K562 (cell line): ENCODE results near the gene PKD1L1. TPM values are rescaled to one million over a fixed set of nuclear protein-coding genes. Genes with fewer than 3 reads are reported as not detected.

Experiments used
- ATAC-seq: fragments of 200-7000 bp; cut with Tn5 transposase; 3 replicates; pipeline ENCODE4 v1.9.1; 2020; ENCODE audit warnings: moderate library complexity
- BruUV-seq: library from RNA; stranded (reverse); fragments of 400-500 nt; replicated peaks from 2 replicates; lab custom pipeline; 2021; lab: Mats Ljungman, UMichigan
- CTCF ChIA-PET: fragments of 300-600 bp; formaldehyde crosslinking; extraction: SDS; loops from one replicate; lab custom pipeline; 2021; ENCODE audit warnings: low intra/inter-chr PET ratio; lab: Yijun Ruan, JAX
- POLR2A ChIA-PET: fragments of 300-600, 350-650 bp; sonication (Branson Sonifier 250); formaldehyde crosslinking; extraction: SDS; loops from one replicate; lab custom pipeline; 2021; ENCODE audit warnings: antibody characterized with exemption, inconsistent platforms; lab: Yijun Ruan, JAX
- DNase-seq, 4 experiments: peaks; one replicate each; pipeline versions ENCODE4 v3.0.0 to v3.0.0-alpha.2; 2011 to 2018; ENCODE audit warnings: low spot score in 3 of 4, mixed read lengths in 3 of 4; ENCODE audit errors: extremely low read depth in 1 of 4
- FAIRE-seq: peaks from 2 replicates; lab custom pipeline; 2011; peaks lifted over from hg19 to GRCh38; lab: Jason Lieb, UNC
- H2AFZ ChIP-seq: 2 replicates; pipeline ENCODE4 v1.6.0; 2011; ENCODE audit warnings: low read depth, low read length, control low read depth, inconsistent platforms
- H3K27ac ChIP-seq: fragments of 200-600 bp; 3 replicates; pipeline ENCODE4 v1.8.0; 2011; ENCODE audit warnings: low read depth, mild to moderate bottlenecking, control low read depth, inconsistent platforms, low read length, moderate library complexity, mixed read lengths; ENCODE audit errors: extremely low read depth
- H3K27me3 ChIP-seq, 2 experiments: fragments of 300-600 bp in 1 of 2; 2 replicates in 1 of 2; 3 replicates in 1 of 2; pipeline versions ENCODE4 v1.6.0 to v1.8.0; 2011; ENCODE audit warnings: inconsistent platforms in 2 of 2, low read length in 2 of 2, mild to moderate bottlenecking in 1 of 2, mixed read lengths in 1 of 2, moderate library complexity in 1 of 2; ENCODE audit not compliant: control insufficient read depth in 2 of 2, insufficient read depth in 2 of 2
- H3K36me3 ChIP-seq: fragments of 300-600 bp; 3 replicates; pipeline ENCODE4 v1.8.0; 2011; ENCODE audit warnings: mild to moderate bottlenecking, low read length, inconsistent platforms; ENCODE audit not compliant: control insufficient read depth, insufficient read depth
- H3K4me1 ChIP-seq, 2 experiments: fragments of 200-600 bp in 1 of 2; replicated peaks in 1 of 2; 2 replicates in 1 of 2; 3 replicates in 1 of 2; pipeline versions ENCODE4 v1.5.1 to v1.8.0; 2011; ENCODE audit warnings: inconsistent platforms in 2 of 2, low read length in 2 of 2, mild to moderate bottlenecking in 1 of 2, mixed read lengths in 1 of 2, moderate library complexity in 1 of 2; ENCODE audit not compliant: control insufficient read depth in 2 of 2, insufficient read depth in 2 of 2
- H3K4me2 ChIP-seq: 2 replicates; pipeline ENCODE4 v1.6.1; 2011; ENCODE audit warnings: low read length, control low read depth, inconsistent platforms, mixed read lengths; ENCODE audit not compliant: insufficient read depth
- H3K4me3 ChIP-seq: fragments of 200-600 bp; sonication (generic), shearing (Covaris generic); 2 replicates; pipeline ENCODE4 v1.5.1; 2016; ENCODE audit warnings: control low read depth, inconsistent platforms
- H3K79me2 ChIP-seq: fragments of 200-600 bp; 3 replicates; pipeline ENCODE4 v1.8.0; 2011; ENCODE audit warnings: low read length, inconsistent platforms; ENCODE audit not compliant: control insufficient read depth, insufficient read depth
- H3K9ac ChIP-seq, 2 experiments: 2 replicates each; pipeline versions ENCODE4 v1.6.0 to v1.6.1; 2011; ENCODE audit warnings: low read depth in 2 of 2, low read length in 2 of 2, control low read depth in 1 of 2, inconsistent platforms in 1 of 2, mild to moderate bottlenecking in 1 of 2, mixed read lengths in 1 of 2; ENCODE audit not compliant: insufficient read depth in 1 of 2
- H3K9me1 ChIP-seq: one replicate; pipeline ENCODE4 v1.6.0; 2011; ENCODE audit warnings: inconsistent platforms, mild to moderate bottlenecking, low read length, moderate library complexity; ENCODE audit not compliant: control insufficient read depth, insufficient read depth
- H3K9me3 ChIP-seq: replicated peaks from 2 replicates; pipeline ENCODE4 v1.5.1; 2011; ENCODE audit warnings: low read depth, low read length, inconsistent platforms; ENCODE audit not compliant: control insufficient read depth, insufficient read depth
- H4K20me1 ChIP-seq: replicated peaks from 2 replicates; pipeline ENCODE4 v1.6.1; 2011; ENCODE audit warnings: low read length, inconsistent platforms, mixed read lengths; ENCODE audit not compliant: control insufficient read depth, insufficient read depth
- CLOCK ChIP-seq: fragments of 250-450 bp; sonication (Bioruptor Pico); IDR thresholded peaks from 2 replicates; pipeline ENCODE4 v1.4.0; 2020; ENCODE audit warnings: mild to moderate bottlenecking, moderate library complexity, borderline replicate concordance
- CXXC5 ChIP-seq: fragments of 250-450 bp; sonication (Bioruptor Pico); IDR thresholded peaks from 2 replicates; pipeline ENCODE4 v1.8.0; 2022; ENCODE audit warnings: inconsistent platforms, mild to moderate bottlenecking, moderate library complexity
- HMGN3 ChIP-seq: IDR thresholded peaks from 2 replicates; pipeline ENCODE4 v1.6.1; 2011; ENCODE audit warnings: borderline replicate concordance, low read depth, mild to moderate bottlenecking, mixed read lengths, low read length; ENCODE audit not compliant: insufficient read length; ENCODE audit errors: extremely low read depth
- RFX5 ChIP-seq: IDR thresholded peaks from 2 replicates; pipeline ENCODE4 v1.6.1; 2011; ENCODE audit warnings: low read depth, mild to moderate bottlenecking, improper control_type of control experiment, low read length
- WGBS: fragments of 100-300 bp; shearing (Covaris generic); methylation state at CpG from one replicate; pipeline ENCODE4 v1.1.6; 2016; ENCODE audit warnings: low coverage, mixed read lengths; ENCODE audit not compliant: insufficient coverage; ENCODE audit errors: missing lambda C conversion rate; 5-methylcytosine and 5-hydroxymethylcytosine counted together
- in situ Hi-C: fragments of 300-500 bp; cut with MboI; formaldehyde crosslinking; loops from 4 replicates; pipeline ENCODE4 v1.15.0; 2018; ENCODE audit warnings: inconsistent platforms, mixed read lengths
- intact Hi-C: fragments of 100-400 bp; cut with micrococcal nuclease; formaldehyde crosslinking; loops from 2 replicates; pipeline ENCODE4 v1.14.2; 2022
- polyA plus RNA-seq, 8 experiments: library from polyadenylated mRNA; depleted of rRNA in 4 of 8; stranded (reverse) in 5 of 8; unstranded in 3 of 8; fragments of >200 nt; fragmentation: Nextera tagmentation in 2 of 8; fragmentation: Illumina TruSeq in 1 of 8; extraction: Ambion mirVana in 2 of 8; extraction: Trizol in 1 of 8; gene quantifications; 2 replicates each; pipeline versions ENCODE4 v1.2.1 to v1.2.3, GENCODE V29; 2011 to 2014; ENCODE audit warnings: inconsistent platforms in 1 of 8, missing spikeins in 1 of 8
- total RNA-seq, 7 experiments: library from RNA; depleted of rRNA in 6 of 7; stranded (reverse); fragments of >200 nt in 6 of 7; fragmentation: Illumina TruSeq in 2 of 7; extraction: Trizol in 2 of 7; gene quantifications; 2 replicates each; pipeline versions ENCODE4 v1.2.1 to v1.2.3, GENCODE V29; 2011 to 2021; ENCODE audit warnings: low replicate concordance in 1 of 7
- TF ChIP-seq, protein P1 (sequence below), 2 experiments: fragments of 450-650 bp in 1 of 2; sonication (generic) in 1 of 2; formaldehyde crosslinking; conservative IDR thresholded peaks; 2 replicates each; pipeline versions ENCODE4 v1.4.0 to v1.8.1; 2020 to 2022; ENCODE audit warnings: mild to moderate bottlenecking in 1 of 2, missing genetic modification reagents in 1 of 2

PKD1L1 gene
- total and polyA plus RNA-seq, 9 of the 15 experiments (the other 6 are each of a cell fraction or from before 2014, with no cell fraction given): 0.01 to 0.02 TPM; not detected in 7

GRCh38 chr7:47957156-47957555, 8.9 kb upstream of the PKD1L1 start:
- intact Hi-C loops: no loop called here
- BruUV-seq: no TSS peak
- no peak overlapping the region for H3K4me3 ChIP-seq
- ChIA-PET CTCF (no interaction called here), POLR2A (no interaction called here)
- peaks cover 29% of the 10 kb centered on the region; the same call in 2 of the 3 replicates for H3K36me3 ChIP-seq
- no peaks in the 10 kb centered on the region for H3K9me1 ChIP-seq
- no peak for FAIRE-seq
- 73% methylated on average over 6 of the region's 6 CpGs for WGBS
- H3K9ac ChIP-seq: no peak overlapping the region
- in situ Hi-C loops: no loop called here
- no peaks in the 10 kb centered on the region for H3K4me1 ChIP-seq
- no peak overlapping the region for H3K4me2 ChIP-seq
- DNase-seq: no peak
- H3K79me2 ChIP-seq: no peaks in the 10 kb centered on the region
- no peaks in the 10 kb centered on the region for H3K9me3 ChIP-seq
- TF ChIP-seq, protein P1, sequence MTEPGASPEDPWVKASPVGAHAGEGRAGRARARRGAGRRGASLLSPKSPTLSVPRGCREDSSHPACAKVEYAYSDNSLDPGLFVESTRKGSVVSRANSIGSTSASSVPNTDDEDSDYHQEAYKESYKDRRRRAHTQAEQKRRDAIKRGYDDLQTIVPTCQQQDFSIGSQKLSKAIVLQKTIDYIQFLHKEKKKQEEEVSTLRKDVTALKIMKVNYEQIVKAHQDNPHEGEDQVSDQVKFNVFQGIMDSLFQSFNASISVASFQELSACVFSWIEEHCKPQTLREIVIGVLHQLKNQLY (CRISPR knock-in tag; conservative IDR thresholded peaks at IDR 0.05): no peak
- TF ChIP-seq CXXC5 (CRISPR knock-in tag) (no peak), HMGN3 (no peak), CLOCK (CRISPR knock-in tag) (no peak), RFX5 (no peak)
- H3K27ac ChIP-seq: no peak overlapping the region
- H4K20me1 ChIP-seq: no peaks in the 10 kb centered on the region
- no peak for ATAC-seq
- no peak overlapping the region for H2AFZ ChIP-seq
- no peaks in the 10 kb centered on the region for H3K27me3 ChIP-seq
